ENCODE results near the gene LTBP4. TPM values are rescaled to one million over a fixed set of nuclear protein-coding genes. Genes with fewer than 3 reads are reported as not detected.

LTBP4 gene
- total RNA-seq, 4 donors from 2014 or later, result 851 to 1,504 (median 1,156) TPM

DNA sequence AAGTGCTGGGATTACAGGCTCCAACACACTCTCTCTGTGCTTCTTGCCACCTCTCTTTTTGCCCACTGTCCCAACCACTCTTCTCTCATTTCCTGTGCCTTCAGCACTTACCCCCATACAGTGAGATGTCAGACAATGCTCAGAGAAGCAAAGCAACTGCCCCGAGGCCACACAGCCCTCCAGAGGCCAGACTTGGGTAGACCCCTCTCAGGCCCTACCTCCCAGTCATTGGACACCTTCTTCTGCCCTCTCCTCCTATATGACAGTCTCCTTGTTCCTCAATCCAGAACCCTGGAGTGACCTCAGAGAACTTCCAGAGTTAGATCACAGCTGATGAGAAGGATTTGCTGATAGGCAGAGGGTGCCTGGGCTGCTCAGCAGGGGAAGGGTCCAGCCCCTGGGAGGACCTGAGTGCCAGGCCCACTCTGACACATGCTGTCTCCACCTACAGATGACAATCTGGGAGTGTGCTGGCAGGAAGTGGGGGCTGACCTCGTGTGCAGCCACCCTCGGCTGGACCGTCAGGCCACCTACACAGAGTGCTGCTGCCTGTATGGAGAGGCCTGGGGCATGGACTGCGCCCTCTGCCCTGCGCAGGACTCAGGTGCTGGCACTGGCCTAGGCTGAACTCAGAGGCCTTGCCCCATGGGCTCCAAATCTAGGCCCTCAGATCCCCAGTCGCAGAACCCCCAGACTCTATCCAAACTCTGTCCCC lies 24.4 kb downstream of the LTBP4 start:
- Histone ChIP-seq H3K27me3 (no peaks in the 10 kb centered on the region), H3K4me1 (peaks cover 0 to 18% (median 0%) of the 10 kb centered on the region in 4 donors), H3K27ac (no peak overlapping the region), H3K9me3 (no peaks in the 10 kb centered on the region), H3K36me3 (peaks cover 4 to 93% (median 22%) of the 10 kb centered on the region in 3 donors), H3K4me3 (no peak overlapping the region)
- no peak for DNase-seq (ENCODE audit: low spot score in 2 of 2)
- 67 to 89% methylated on average over 3 to 7 of the region's 7 CpGs for WGBS, 2 donors
- TF ChIP-seq EP300 (IDR thresholded peaks at IDR 0.05), result no peak
- no peak for TF ChIP-seq POLR2A (IDR thresholded peaks at IDR 0.05)
- TF ChIP-seq, protein P1, sequence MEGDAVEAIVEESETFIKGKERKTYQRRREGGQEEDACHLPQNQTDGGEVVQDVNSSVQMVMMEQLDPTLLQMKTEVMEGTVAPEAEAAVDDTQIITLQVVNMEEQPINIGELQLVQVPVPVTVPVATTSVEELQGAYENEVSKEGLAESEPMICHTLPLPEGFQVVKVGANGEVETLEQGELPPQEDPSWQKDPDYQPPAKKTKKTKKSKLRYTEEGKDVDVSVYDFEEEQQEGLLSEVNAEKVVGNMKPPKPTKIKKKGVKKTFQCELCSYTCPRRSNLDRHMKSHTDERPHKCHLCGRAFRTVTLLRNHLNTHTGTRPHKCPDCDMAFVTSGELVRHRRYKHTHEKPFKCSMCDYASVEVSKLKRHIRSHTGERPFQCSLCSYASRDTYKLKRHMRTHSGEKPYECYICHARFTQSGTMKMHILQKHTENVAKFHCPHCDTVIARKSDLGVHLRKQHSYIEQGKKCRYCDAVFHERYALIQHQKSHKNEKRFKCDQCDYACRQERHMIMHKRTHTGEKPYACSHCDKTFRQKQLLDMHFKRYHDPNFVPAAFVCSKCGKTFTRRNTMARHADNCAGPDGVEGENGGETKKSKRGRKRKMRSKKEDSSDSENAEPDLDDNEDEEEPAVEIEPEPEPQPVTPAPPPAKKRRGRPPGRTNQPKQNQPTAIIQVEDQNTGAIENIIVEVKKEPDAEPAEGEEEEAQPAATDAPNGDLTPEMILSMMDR (IDR thresholded peaks at IDR 0.05), result no peak

DNA sequence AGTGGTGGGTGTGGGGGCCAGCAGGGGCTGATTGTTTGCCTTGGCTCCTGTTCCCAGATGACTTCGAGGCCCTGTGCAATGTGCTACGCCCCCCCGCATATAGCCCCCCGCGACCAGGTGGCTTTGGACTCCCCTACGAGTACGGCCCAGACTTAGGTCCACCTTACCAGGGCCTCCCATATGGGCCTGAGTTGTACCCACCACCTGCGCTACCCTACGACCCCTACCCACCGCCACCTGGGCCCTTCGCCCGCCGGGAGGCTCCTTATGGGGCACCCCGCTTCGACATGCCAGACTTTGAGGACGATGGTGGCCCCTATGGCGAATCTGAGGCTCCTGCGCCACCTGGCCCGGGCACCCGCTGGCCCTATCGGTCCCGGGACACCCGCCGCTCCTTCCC lies 25.7 kb downstream of the LTBP4 start:
- Histone ChIP-seq H3K27me3 (no peaks in the 10 kb centered on the region), H3K4me3 (no peak overlapping the region), H3K27ac (peak overlapping the region in 1 of 4 donors; percentile 6), H3K36me3 (peaks cover 4 to 89% (median 14%) of the 10 kb centered on the region in 3 donors), H3K9me3 (no peaks in the 10 kb centered on the region), H3K4me1 (peaks cover 0 to 25% (median 0%) of the 10 kb centered on the region in 4 donors)
- WGBS, 2 donors, result 93 to 96% methylated on average over 24 of the region's 24 CpGs
- TF ChIP-seq, protein P1 (IDR thresholded peaks at IDR 0.05), result no peak
- TF ChIP-seq POLR2A (IDR thresholded peaks at IDR 0.05) (no peak), EP300 (IDR thresholded peaks at IDR 0.05) (no peak)
- DNase-seq (ENCODE audit: low spot score in 2 of 2), result no peak

DNA sequence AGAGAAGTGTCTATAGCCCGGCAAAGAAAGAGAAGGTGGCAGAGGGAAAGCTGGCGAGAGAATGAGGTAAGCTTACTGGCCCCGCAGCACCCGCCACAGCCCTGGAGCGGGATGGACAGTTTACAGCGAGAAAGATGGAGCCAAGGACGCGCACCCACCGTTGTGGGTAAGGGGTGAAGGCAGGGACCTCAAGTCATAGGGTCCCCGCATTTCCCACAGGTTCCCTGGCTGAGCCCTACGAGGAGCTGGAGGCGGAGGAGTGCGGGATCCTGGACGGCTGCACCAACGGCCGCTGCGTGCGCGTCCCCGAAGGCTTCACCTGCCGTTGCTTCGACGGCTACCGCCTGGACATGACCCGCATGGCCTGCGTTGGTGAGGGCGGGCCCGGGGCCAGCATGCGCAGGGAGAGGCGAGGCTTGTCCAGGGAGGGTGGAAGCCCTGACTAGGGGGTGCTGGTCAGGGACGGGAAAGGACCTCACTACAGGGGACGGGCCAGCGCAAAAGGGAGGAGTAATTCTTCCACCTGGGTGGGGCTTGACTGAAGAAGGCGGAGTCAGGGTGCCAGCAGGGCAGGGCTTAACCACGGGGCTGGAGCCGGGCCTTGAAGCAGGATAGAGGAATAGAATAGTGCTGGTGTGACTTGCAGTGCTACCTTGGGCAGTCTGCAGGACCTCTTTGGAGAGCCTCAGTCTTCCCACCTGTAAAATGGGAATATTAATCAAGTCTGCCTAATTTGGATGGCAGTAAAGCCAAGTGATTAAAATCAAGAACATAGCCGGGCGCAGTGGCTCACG lies 26.5 kb downstream of the LTBP4 start:
- WGBS, 2 donors, result 91% methylated on average over 39 of the region's 39 CpGs
- no peaks in the 10 kb centered on the region for H3K9me3 ChIP-seq
- H3K27ac ChIP-seq, result no peak overlapping the region
- TF ChIP-seq EP300 (IDR thresholded peaks at IDR 0.05), result no peak
- no peak for TF ChIP-seq POLR2A (IDR thresholded peaks at IDR 0.05)
- TF ChIP-seq, protein P1 (IDR thresholded peaks at IDR 0.05), result no peak
- no peaks in the 10 kb centered on the region for H3K27me3 ChIP-seq
- peaks cover 4 to 81% (median 6%) of the 10 kb centered on the region in 3 donors for H3K36me3 ChIP-seq
- DNase-seq (ENCODE audit: low spot score in 2 of 2), result no peak
- peaks cover 0 to 23% (median 0%) of the 10 kb centered on the region in 4 donors for H3K4me1 ChIP-seq
- no peak overlapping the region for H3K4me3 ChIP-seq

DNA sequence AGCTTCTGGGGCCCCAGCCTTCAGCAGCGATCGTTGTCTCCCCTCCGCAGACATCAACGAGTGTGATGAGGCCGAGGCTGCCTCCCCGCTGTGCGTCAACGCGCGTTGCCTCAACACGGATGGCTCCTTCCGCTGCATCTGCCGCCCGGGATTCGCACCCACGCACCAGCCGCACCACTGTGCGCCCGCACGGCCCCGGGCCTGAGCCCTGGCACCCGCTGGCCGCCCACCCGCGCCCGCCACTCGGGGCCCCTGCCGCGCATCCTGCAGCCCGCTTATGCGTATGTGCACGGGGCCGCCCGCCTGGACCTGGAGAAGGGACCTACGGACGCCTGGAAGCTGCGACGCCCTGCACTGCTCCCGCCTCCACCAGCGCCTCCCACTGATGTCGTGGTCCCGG lies 28.2 kb downstream of the LTBP4 start:
- TF ChIP-seq EP300 (IDR thresholded peaks at IDR 0.05) (no peak), POLR2A (IDR thresholded peaks at IDR 0.05) (no peak)
- TF ChIP-seq, protein P1 (IDR thresholded peaks at IDR 0.05), result no peak
- Histone ChIP-seq H3K4me1 (peaks cover 0 to 30% (median 2%) of the 10 kb centered on the region in 4 donors), H3K27ac (no peak overlapping the region), H3K36me3 (peaks cover 4 to 67% (median 6%) of the 10 kb centered on the region in 3 donors), H3K4me3 (no peak overlapping the region), H3K9me3 (no peaks in the 10 kb centered on the region), H3K27me3 (no peaks in the 10 kb centered on the region)
- WGBS, 2 donors, result 93 to 95% methylated on average over 39 to 42 of the region's 42 CpGs
- DNase-seq (ENCODE audit: low spot score in 2 of 2), result no peak

Measured in tibial nerve (tissue), 4 donors.